ENCODE results near the gene TOR1AIP1. TPM values are rescaled to one million over a fixed set of nuclear protein-coding genes. Genes with fewer than 3 reads are reported as not detected.
A peak's percentile ranks its signal among the peaks of the same experiment; 100 is the strongest.

Gene TOR1AIP1
- total RNA-seq, 1 experiment from 2014 or later = 17.3 TPM

DNA sequence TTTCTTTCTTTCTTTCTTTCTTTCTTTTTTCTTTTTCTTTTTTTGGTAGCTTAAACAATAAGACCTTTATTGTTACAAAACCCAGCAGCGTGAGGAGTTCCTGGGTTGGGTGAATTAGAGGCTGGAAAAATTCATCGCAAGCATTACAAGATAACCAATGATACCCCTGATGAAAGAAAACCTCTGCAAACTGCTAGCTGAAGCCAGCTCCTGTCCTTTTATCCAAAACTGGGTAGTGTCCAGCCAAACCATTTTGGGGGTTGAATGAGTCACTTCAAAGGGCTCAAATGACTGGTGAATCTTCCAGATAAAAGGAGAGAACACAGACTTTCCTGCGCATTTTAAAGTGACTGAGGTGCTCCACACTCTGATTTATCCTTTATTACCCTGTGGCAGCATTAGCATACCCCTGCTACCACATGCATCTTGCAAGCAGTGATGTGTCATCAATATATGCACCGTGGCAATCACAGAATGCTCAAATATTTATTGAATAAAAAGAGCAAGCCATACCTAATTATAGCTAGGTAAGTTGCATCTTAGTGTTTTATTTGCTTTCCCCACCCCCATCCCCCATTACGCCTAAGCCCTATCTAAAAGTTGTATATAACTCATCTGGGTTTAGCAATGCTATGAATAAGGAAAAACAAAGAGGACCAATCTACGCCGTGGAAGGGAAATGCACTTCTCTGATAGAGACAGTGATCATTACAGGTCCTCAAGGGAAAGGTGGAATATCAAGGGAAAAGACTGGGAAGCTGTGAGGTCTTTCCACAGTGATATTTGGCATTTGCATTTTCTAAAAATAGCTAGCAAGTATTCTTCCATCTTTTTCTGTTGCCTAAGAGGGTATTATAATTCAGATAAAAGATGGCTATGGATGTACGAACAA, 40.1 kb downstream of the TOR1AIP1 start:
- peak overlapping the region; percentile 88 for H3K27ac Mint-ChIP-seq
- no peaks in the 10 kb centered on the region for H3K9me3 Mint-ChIP-seq
- no peaks in the 10 kb centered on the region for H3K27me3 Mint-ChIP-seq (ENCODE audit: low read depth)
- peaks cover 18% of the 10 kb centered on the region for H3K36me3 Mint-ChIP-seq
- H3K4me1 Mint-ChIP-seq = peaks cover 25% of the 10 kb centered on the region
- ChIA-PET CTCF (interaction anchor here (0.6 to 2.2 kb wide), 5 partner anchors 108 to 266 kb away, joined by 3 to 7 read pairs (median 3); no protein-coding TSS in a partner anchor), POLR2A (interaction anchor here (1.1 to 1.4 kb wide), 2 partner anchors 19 to 39 kb away, joined by 3 to 6 read pairs; no protein-coding TSS in a partner anchor)
- TF ChIP-seq, protein P1, sequence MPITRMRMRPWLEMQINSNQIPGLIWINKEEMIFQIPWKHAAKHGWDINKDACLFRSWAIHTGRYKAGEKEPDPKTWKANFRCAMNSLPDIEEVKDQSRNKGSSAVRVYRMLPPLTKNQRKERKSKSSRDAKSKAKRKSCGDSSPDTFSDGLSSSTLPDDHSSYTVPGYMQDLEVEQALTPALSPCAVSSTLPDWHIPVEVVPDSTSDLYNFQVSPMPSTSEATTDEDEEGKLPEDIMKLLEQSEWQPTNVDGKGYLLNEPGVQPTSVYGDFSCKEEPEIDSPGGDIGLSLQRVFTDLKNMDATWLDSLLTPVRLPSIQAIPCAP (CRISPR knock-in tag; IDR thresholded peaks at IDR 0.05) = no peak
- TF ChIP-seq, protein P2, sequence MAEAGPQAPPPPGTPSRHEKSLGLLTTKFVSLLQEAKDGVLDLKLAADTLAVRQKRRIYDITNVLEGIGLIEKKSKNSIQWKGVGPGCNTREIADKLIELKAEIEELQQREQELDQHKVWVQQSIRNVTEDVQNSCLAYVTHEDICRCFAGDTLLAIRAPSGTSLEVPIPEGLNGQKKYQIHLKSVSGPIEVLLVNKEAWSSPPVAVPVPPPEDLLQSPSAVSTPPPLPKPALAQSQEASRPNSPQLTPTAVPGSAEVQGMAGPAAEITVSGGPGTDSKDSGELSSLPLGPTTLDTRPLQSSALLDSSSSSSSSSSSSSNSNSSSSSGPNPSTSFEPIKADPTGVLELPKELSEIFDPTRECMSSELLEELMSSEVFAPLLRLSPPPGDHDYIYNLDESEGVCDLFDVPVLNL (CRISPR knock-in tag; IDR thresholded peaks at IDR 0.05; ENCODE audit: borderline replicate concordance, low read depth) = no peak
- TF ChIP-seq, protein P3, sequence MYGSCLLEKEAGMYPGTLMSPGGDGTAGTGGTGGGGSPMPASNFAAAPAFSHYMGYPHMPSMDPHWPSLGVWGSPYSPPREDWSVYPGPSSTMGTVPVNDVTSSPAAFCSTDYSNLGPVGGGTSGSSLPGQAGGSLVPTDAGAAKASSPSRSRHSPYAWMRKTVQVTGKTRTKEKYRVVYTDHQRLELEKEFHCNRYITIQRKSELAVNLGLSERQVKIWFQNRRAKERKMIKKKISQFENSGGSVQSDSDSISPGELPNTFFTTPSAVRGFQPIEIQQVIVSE (CRISPR knock-in tag; IDR thresholded peaks at IDR 0.05; ENCODE audit: borderline replicate concordance) = no peak
- no peak for TF ChIP-seq CREM (CRISPR knock-in tag; IDR thresholded peaks at IDR 0.05)
- TF ChIP-seq, protein P4, sequence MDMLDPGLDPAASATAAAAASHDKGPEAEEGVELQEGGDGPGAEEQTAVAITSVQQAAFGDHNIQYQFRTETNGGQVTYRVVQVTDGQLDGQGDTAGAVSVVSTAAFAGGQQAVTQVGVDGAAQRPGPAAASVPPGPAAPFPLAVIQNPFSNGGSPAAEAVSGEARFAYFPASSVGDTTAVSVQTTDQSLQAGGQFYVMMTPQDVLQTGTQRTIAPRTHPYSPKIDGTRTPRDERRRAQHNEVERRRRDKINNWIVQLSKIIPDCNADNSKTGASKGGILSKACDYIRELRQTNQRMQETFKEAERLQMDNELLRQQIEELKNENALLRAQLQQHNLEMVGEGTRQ (CRISPR knock-in tag; IDR thresholded peaks at IDR 0.05) = no peak
- ATAC-seq = no peak; the same call in 1 of the 2 replicates
- H3K4me3 Mint-ChIP-seq = no peak overlapping the region
- DNase-seq (ENCODE audit: low spot score) = no peak

DNA sequence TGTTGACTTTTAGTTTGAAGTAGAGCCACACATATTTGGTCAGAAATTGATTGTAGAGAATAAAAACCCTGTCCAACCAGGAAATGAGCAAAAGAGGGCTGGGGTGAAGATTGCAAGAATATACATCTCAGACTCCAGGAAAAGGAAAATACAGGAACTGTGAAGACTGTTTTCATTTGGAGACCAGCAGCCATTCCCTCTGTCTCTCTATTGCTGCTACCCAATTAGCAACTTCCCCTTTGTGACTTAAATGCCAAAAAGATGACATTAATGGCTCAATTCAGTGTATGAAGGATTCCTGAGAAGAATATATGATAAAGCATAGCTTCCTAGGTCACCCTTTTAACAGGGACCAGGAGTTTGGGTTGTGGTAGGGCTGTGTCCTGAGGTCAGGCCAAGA, 40.9 kb downstream of the TOR1AIP1 start:
- H3K4me3 Mint-ChIP-seq = no peak overlapping the region
- H3K9me3 Mint-ChIP-seq = no peaks in the 10 kb centered on the region
- TF ChIP-seq TCF7 (CRISPR knock-in tag; IDR thresholded peaks at IDR 0.05; ENCODE audit: low read depth) = no peak
- TF ChIP-seq, protein P5, sequence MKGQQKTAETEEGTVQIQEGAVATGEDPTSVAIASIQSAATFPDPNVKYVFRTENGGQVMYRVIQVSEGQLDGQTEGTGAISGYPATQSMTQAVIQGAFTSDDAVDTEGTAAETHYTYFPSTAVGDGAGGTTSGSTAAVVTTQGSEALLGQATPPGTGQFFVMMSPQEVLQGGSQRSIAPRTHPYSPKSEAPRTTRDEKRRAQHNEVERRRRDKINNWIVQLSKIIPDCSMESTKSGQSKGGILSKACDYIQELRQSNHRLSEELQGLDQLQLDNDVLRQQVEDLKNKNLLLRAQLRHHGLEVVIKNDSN (CRISPR knock-in tag; IDR thresholded peaks at IDR 0.05) = no peak
- no peak for TF ChIP-seq TP53 (CRISPR knock-in tag; IDR thresholded peaks at IDR 0.05)
- TF ChIP-seq NFATC4 (CRISPR knock-in tag; IDR thresholded peaks at IDR 0.05) = no peak
- TF ChIP-seq FOXK1 (CRISPR knock-in tag; IDR thresholded peaks at IDR 0.05) = no peak
- TF ChIP-seq TEAD1 (CRISPR knock-in tag; IDR thresholded peaks at IDR 0.05) = no peak
- no peak for TF ChIP-seq NFYB (CRISPR knock-in tag; conservative IDR thresholded peaks at IDR 0.05; ENCODE audit: low read depth)
- TF ChIP-seq, protein P6, sequence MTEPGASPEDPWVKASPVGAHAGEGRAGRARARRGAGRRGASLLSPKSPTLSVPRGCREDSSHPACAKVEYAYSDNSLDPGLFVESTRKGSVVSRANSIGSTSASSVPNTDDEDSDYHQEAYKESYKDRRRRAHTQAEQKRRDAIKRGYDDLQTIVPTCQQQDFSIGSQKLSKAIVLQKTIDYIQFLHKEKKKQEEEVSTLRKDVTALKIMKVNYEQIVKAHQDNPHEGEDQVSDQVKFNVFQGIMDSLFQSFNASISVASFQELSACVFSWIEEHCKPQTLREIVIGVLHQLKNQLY (CRISPR knock-in tag; IDR thresholded peaks at IDR 0.05) = no peak
- TF ChIP-seq ZNF423 (CRISPR knock-in tag; IDR thresholded peaks at IDR 0.05) = no peak
- no peak for TF ChIP-seq NR1H2 (CRISPR knock-in tag; IDR thresholded peaks at IDR 0.05)
- TF ChIP-seq ZNF263 (CRISPR knock-in tag; IDR thresholded peaks at IDR 0.05; ENCODE audit: low read depth) = no peak
- no peak for TF ChIP-seq HMGA2 (CRISPR knock-in tag; IDR thresholded peaks at IDR 0.05)
- CTCF ChIA-PET = interaction anchor here (2.2 kb wide), 1 partner anchor 109 kb away, joined by 7 read pairs; no protein-coding TSS in a partner anchor
- no peak for DNase-seq (ENCODE audit: low spot score)
- H3K27ac Mint-ChIP-seq = peak overlapping the region; percentile 58
- peaks cover 10% of the 10 kb centered on the region for H3K36me3 Mint-ChIP-seq
- ATAC-seq = no peak
- POLR2A ChIA-PET = no interaction called here
- H3K4me1 Mint-ChIP-seq = peaks cover 25% of the 10 kb centered on the region
- no peaks in the 10 kb centered on the region for H3K27me3 Mint-ChIP-seq (ENCODE audit: low read depth)

All from WTC11 (cell line).